ENCODE results near the gene TMCO4. TPM values are rescaled to one million over a fixed set of nuclear protein-coding genes. Genes with fewer than 3 reads are reported as not detected.

TMCO4 gene
- total RNA-seq, 1 donor, result 25.3 TPM

- no peak for DNase-seq (ENCODE audit: low read depth in 2 of 3, low spot score in 2 of 3)
These were observed 135.1 kb downstream of the TMCO4 start, which contains the start of gene HTR6 for GRCh38 chr1:19664453-19665185. TSS of gene HTR6 (plus strand) at chr1:19664875. CDS start at chr1:19665754, 879 bp downstream.

- DNase-seq (ENCODE audit: low read depth in 2 of 3, low spot score in 2 of 3), result no peak
These were observed 137.4 kb downstream of the TMCO4 start for GRCh38 chr1:19662313-19662712.

- DNase-seq (ENCODE audit: low read depth in 2 of 3, low spot score in 2 of 3), result peak in 2 of 3 donors; percentile 50 to 76
These were observed 137.9 kb downstream of the TMCO4 start for GRCh38 chr1:19661721-19662228.

GRCh38 chr1:19658186-19658585 lies 141.5 kb downstream of the TMCO4 start:
- DNase-seq (ENCODE audit: low read depth in 2 of 3, low spot score in 2 of 3), result no peak

- DNase-seq (ENCODE audit: low read depth in 2 of 3, low spot score in 2 of 3), result no peak
These were observed 142.2 kb downstream of the TMCO4 start for GRCh38 chr1:19657511-19657910.

- DNase-seq (ENCODE audit: low read depth in 2 of 3, low spot score in 2 of 3), result no peak
These were observed 142.8 kb downstream of the TMCO4 start for GRCh38 chr1:19656780-19657466.

GRCh38 chr1:19656134-19656779 lies 143.5 kb downstream of the TMCO4 start:
- DNase-seq (ENCODE audit: low read depth in 2 of 3, low spot score in 2 of 3), result no peak

- DNase-seq (ENCODE audit: low read depth in 2 of 3, low spot score in 2 of 3), result no peak
These were observed 144.0 kb downstream of the TMCO4 start for GRCh38 chr1:19655718-19656080.

- no peak for DNase-seq (ENCODE audit: low read depth in 2 of 3, low spot score in 2 of 3)
These were observed 144.6 kb downstream of the TMCO4 start for GRCh38 chr1:19654886-19655717.

GRCh38 chr1:19654386-19654785 lies 145.3 kb downstream of the TMCO4 start:
- no peak for DNase-seq (ENCODE audit: low read depth in 2 of 3, low spot score in 2 of 3)

GRCh38 chr1:19651141-19651737 lies 148.5 kb downstream of the TMCO4 start:
- DNase-seq (ENCODE audit: low read depth in 2 of 3, low spot score in 2 of 3), result peak in 2 of 3 donors; percentile 48 to 68

- no peak for DNase-seq (ENCODE audit: low read depth in 2 of 3, low spot score in 2 of 3)
These were observed 149.1 kb downstream of the TMCO4 start for GRCh38 chr1:19650416-19651140.

GRCh38 chr1:19648689-19649088 lies 151.0 kb downstream of the TMCO4 start:
- no peak for DNase-seq (ENCODE audit: low read depth in 2 of 3, low spot score in 2 of 3)

- no peak for DNase-seq (ENCODE audit: low read depth in 2 of 3, low spot score in 2 of 3)
These were observed 151.5 kb downstream of the TMCO4 start for GRCh38 chr1:19648239-19648638.

- peak in 2 of 3 donors; percentile 79 to 85 for DNase-seq (ENCODE audit: low read depth in 2 of 3, low spot score in 2 of 3)
These were observed 152.1 kb downstream of the TMCO4 start for GRCh38 chr1:19647643-19648042.

- DNase-seq (ENCODE audit: low read depth in 2 of 3, low spot score in 2 of 3), result no peak
These were observed 153.1 kb downstream of the TMCO4 start for GRCh38 chr1:19646377-19647319.

- no peak for DNase-seq (ENCODE audit: low read depth in 2 of 3, low spot score in 2 of 3)
These were observed 154.1 kb downstream of the TMCO4 start for GRCh38 chr1:19645411-19646251.
